Tibial artery (tissue), 4 donors: ENCODE measurements around the gene ZNF821.

Experiments used
- DNase-seq, 2 donors: peaks; one replicate each; pipeline ENCODE4 v3.0.0-alpha.2; 2019
- H3K27ac ChIP-seq, 2 donors: fragments of 200-600 bp; sonication (generic) in 1 of 2; 1 replicate in 1 of 2; 2 replicates in 1 of 2; pipeline ENCODE4 v1.5.1; 2018 to 2019; ENCODE audit warnings: mild to moderate bottlenecking in 1 of 2
- H3K27me3 ChIP-seq, 2 donors: fragments of 200-600 bp; sonication (generic) in 1 of 2; one replicate each; pipeline versions ENCODE4 v1.5.1 to v1.6.0; 2016 to 2019
- H3K36me3 ChIP-seq, 3 donors: fragments of 200-600 bp; sonication (generic) in 2 of 3; one replicate each; pipeline ENCODE4 v1.5.1; 2016 to 2019; ENCODE audit warnings: mild to moderate bottlenecking in 2 of 3
- H3K4me1 ChIP-seq, 4 donors: fragments of 200-600 bp; sonication (generic) in 2 of 4; 1 replicate in 3 of 4; 2 replicates in 1 of 4; pipeline ENCODE4 v1.5.1; 2016 to 2019
- H3K4me3 ChIP-seq, 2 donors: fragments of 200-600 bp; sonication (generic) in 1 of 2; 1 replicate in 1 of 2; 2 replicates in 1 of 2; pipeline ENCODE4 v1.5.1; 2018 to 2019; ENCODE audit warnings: mild to moderate bottlenecking in 2 of 2
- H3K9me3 ChIP-seq, 3 donors: fragments of 200-600 bp; sonication (generic) in 1 of 3; one replicate each; pipeline ENCODE4 v1.5.1; 2016 to 2019
- intact Hi-C: fragments of 100-400 bp; cut with DNase I; formaldehyde crosslinking; loops from one replicate; pipeline ENCODE4 v1.15.0; 2023; ENCODE audit warnings: low total_unique reads
- TF ChIP-seq, protein P1 (sequence below), 2 experiments: fragments of 200-600 bp in 1 of 2; fragments of 450-650 bp in 1 of 2; IDR thresholded peaks; one replicate each; pipeline ENCODE4 v1.5.1; 2017 to 2019; ENCODE audit warnings: antibody characterized with exemption in 2 of 2, mild to moderate bottlenecking in 1 of 2, moderate library complexity in 1 of 2

ZNF821 gene

DNA sequence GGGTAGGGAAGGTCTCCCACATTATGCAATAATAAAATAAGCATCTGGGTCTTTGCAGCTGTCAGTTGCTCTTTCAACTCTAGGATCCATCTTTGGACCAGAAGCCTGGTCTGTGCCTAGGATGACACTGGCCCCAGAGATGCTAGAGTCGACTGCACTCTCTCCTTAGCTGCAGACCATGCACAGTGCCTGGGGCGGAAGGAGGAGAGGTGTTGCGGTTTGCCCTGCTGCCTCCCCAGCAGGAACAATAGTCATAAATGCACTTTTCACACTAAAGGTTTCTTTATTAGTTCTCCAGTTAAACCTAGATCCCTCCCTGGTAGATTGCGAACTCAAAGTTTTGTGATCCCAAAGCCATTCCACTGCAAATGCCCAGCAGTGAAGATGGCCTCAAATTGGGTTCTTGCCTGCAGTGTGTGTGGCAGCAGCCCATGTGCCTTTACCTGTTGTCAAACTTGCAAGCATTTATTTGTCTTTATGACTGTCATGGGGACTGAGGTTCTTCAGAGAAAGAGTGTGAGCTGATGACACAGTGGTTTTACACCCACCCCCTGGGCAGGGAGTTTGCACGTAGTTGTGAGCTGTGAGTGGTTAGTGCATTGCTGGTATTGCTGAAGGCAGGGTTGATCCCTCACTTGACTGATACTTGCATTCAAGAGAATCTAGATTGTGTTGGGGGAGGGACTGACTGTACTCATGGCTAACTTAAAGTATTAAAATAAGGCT, 27.9 kb downstream of the ZNF821 start:
- DNase-seq: no peak
- no peaks in the 10 kb centered on the region for H3K27me3 ChIP-seq
- no peak overlapping the region for H3K27ac ChIP-seq
- no peaks in the 10 kb centered on the region for H3K9me3 ChIP-seq
- intact Hi-C loops: no loop called here
- H3K4me3 ChIP-seq: no peak overlapping the region
- TF ChIP-seq, protein P1, sequence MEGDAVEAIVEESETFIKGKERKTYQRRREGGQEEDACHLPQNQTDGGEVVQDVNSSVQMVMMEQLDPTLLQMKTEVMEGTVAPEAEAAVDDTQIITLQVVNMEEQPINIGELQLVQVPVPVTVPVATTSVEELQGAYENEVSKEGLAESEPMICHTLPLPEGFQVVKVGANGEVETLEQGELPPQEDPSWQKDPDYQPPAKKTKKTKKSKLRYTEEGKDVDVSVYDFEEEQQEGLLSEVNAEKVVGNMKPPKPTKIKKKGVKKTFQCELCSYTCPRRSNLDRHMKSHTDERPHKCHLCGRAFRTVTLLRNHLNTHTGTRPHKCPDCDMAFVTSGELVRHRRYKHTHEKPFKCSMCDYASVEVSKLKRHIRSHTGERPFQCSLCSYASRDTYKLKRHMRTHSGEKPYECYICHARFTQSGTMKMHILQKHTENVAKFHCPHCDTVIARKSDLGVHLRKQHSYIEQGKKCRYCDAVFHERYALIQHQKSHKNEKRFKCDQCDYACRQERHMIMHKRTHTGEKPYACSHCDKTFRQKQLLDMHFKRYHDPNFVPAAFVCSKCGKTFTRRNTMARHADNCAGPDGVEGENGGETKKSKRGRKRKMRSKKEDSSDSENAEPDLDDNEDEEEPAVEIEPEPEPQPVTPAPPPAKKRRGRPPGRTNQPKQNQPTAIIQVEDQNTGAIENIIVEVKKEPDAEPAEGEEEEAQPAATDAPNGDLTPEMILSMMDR (IDR thresholded peaks at IDR 0.05): no peak
- peaks cover 0 to 32% (median 4%) of the 10 kb centered on the region in 4 donors for H3K4me1 ChIP-seq
- H3K36me3 ChIP-seq: peaks cover 16 to 68% (median 40%) of the 10 kb centered on the region in 3 donors

DNA sequence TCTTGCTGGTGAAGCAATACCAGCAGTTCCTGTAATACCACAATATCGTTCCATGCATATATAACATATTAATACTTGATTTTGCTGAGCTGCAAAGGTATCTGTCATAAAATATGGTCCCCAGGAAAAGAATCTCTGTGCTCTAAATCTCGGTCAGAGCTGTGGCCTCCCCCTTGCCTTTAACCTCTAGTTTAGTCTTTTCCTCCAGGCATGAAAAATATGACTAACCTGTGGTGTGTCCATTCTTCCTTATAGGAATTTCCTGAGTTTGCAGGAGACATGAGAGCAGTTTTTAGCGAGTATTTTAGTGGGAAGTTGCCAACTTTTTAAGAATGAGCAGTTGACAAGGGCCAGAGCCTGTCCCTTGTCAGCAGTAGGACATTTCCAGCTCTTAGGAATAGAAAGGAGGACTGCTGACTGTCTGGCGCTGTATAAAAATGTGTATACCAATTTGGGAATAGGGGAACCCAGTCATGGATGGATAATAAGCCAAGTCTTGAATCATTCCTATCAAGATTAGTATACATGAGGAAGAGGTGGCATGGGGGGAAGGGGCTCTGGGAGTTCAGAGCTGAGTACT, 29.5 kb downstream of the ZNF821 start:
- intact Hi-C loops: no loop called here
- Histone ChIP-seq H3K9me3 (no peaks in the 10 kb centered on the region), H3K27ac (no peak overlapping the region), H3K27me3 (no peaks in the 10 kb centered on the region), H3K36me3 (peaks cover 31 to 68% (median 42%) of the 10 kb centered on the region in 3 donors), H3K4me1 (peaks cover 0 to 25% (median 4%) of the 10 kb centered on the region in 4 donors), H3K4me3 (no peak overlapping the region)
- DNase-seq: no peak
- TF ChIP-seq, protein P1 (IDR thresholded peaks at IDR 0.05): no peak

DNA sequence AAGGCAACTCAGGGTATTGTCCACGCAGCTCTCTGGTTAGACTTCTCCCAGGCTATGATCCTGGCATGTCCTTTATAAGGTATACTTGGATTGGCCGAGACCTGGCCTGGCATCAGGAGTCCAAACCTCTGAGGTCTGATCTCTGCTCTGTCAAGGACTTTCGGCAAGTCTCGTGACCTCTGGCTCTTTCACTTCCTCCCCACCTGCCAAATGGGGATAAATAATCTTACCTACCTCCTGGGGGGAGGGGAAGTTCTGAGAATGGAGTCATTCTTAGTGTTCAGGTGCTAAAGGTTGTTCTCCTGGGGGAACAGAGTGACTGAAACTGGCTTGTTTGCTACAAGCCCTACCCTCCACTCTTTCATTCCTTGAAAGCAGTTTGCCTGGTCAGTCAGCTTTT, 30.6 kb downstream of the ZNF821 start:
- intact Hi-C loops: no loop called here
- Histone ChIP-seq H3K9me3 (no peaks in the 10 kb centered on the region), H3K36me3 (peaks cover 41 to 76% (median 48%) of the 10 kb centered on the region in 3 donors), H3K27ac (no peak overlapping the region), H3K27me3 (no peaks in the 10 kb centered on the region), H3K4me3 (no peak overlapping the region), H3K4me1 (peaks cover 0 to 16% (median 1%) of the 10 kb centered on the region in 4 donors)
- TF ChIP-seq, protein P1 (IDR thresholded peaks at IDR 0.05): no peak
- DNase-seq: no peak

DNA sequence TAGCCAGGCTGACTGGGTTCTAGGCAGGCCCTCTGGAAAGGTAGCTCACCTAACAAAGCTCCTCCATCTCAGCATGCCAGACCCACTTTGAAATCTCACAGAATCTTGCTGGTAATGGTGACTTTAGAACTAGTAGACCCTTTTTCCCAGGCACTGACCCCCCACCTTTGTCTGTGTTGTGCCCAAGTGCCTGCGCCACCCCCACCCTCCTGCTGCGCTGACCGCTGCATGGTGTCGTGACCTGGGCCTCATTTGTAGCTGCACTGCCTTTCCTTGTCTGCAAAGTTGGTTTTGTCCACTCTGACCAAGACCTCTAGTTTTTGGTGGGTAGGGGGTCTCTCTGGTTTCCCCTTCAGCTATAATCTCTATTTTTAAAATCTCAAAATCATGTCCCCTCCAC, 31.4 kb downstream of the ZNF821 start:
- TF ChIP-seq, protein P1 (IDR thresholded peaks at IDR 0.05): no peak
- H3K36me3 ChIP-seq: peaks cover 46 to 77% (median 48%) of the 10 kb centered on the region in 3 donors
- H3K4me3 ChIP-seq: no peak overlapping the region
- no peaks in the 10 kb centered on the region for H3K9me3 ChIP-seq
- H3K4me1 ChIP-seq: peaks cover 0 to 14% (median 2%) of the 10 kb centered on the region in 4 donors
- intact Hi-C loops: no loop called here
- DNase-seq: no peak
- no peak overlapping the region for H3K27ac ChIP-seq
- H3K27me3 ChIP-seq: no peaks in the 10 kb centered on the region

DNA sequence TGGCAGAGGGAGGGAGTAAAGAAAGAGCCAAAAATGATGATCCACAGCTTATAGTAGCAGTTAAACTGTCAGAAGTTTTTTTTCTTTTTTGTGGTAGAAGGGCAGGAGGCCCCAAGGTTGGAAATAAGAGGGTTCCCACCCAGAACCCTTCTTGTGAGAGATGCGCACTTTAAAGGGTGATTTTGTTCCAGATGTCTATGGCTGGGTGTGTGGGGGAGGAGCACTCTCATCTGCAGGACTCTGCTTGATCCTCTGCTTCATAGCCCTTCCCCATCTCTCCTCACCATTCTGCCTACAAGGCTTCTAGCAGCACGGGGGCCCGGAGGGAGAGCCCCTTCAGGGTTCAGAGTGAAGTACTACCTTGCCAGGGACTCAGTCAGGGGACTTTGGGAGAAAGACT, 31.8 kb downstream of the ZNF821 start:
- Histone ChIP-seq H3K9me3 (no peaks in the 10 kb centered on the region), H3K4me1 (peaks cover 0 to 14% (median 6%) of the 10 kb centered on the region in 4 donors), H3K4me3 (no peak overlapping the region), H3K27me3 (no peaks in the 10 kb centered on the region), H3K36me3 (peaks cover 46 to 77% (median 48%) of the 10 kb centered on the region in 3 donors), H3K27ac (no peak overlapping the region)
- intact Hi-C loops: no loop called here
- DNase-seq: no peak
- TF ChIP-seq, protein P1 (IDR thresholded peaks at IDR 0.05): no peak
